Neural crest cell (in vitro differentiated cells): ENCODE data around the gene HACD3. TPM values are rescaled to one million over a fixed set of nuclear protein-coding genes. Genes with fewer than 3 reads are reported as not detected.
A peak's percentile ranks its signal among the peaks of the same experiment; 100 is the strongest.
"Not testable (repeated sequence)": the region's sequence is repeated elsewhere in the genome, so short reads cannot be mapped to it uniquely, and the experiment has no call there.

Experiments used
- DNase-seq: peaks from one replicate; pipeline ENCODE4 v3.0.0; 2021; ENCODE audit warnings: low read depth, mixed read lengths, low spot score
- H3K27ac Mint-ChIP-seq: one replicate; pipeline ENCODE4 v1.8.0; 2021; ENCODE audit warnings: mild to moderate bottlenecking, mixed read lengths; ENCODE audit not compliant: unreplicated experiment
- H3K27me3 Mint-ChIP-seq: 2 replicates; pipeline ENCODE4 v1.8.0; 2021; ENCODE audit warnings: low read depth, mild to moderate bottlenecking, mixed read lengths
- H3K36me3 Mint-ChIP-seq: 2 replicates; pipeline ENCODE4 v1.8.0; 2021; ENCODE audit warnings: low read depth, mild to moderate bottlenecking, mixed read lengths
- H3K4me1 Mint-ChIP-seq: 2 replicates; pipeline ENCODE4 v1.8.0; 2021; ENCODE audit warnings: mixed read lengths
- H3K4me3 Mint-ChIP-seq: one replicate; pipeline ENCODE4 v1.8.0; 2021; ENCODE audit warnings: mild to moderate bottlenecking, mixed read lengths
- H3K9me3 Mint-ChIP-seq: 2 replicates; pipeline ENCODE4 v1.8.0; 2021; ENCODE audit warnings: mixed read lengths
- CTCF ChIP-seq: fragments of 200-600 bp; sonication (generic); conservative IDR thresholded peaks from 2 replicates; pipeline ENCODE4 v1.5.0; 2021; ENCODE audit warnings: antibody characterized with exemption, mild to moderate bottlenecking
- total RNA-seq: library from RNA; stranded (reverse); gene quantifications from 2 replicates; pipeline ENCODE4 v1.2.1, GENCODE V29; 2021

The HACD3 gene
- total RNA-seq, 1 donor from 2014 or later: 147 TPM

- Mint-ChIP-seq H3K36me3 (peaks cover 13% of the 10 kb centered on the region), H3K4me3 (no peak overlapping the region), H3K27me3 (no peaks in the 10 kb centered on the region), H3K27ac (peak overlapping the region; percentile 86), H3K9me3 (no peaks in the 10 kb centered on the region), H3K4me1 (peaks cover 25% of the 10 kb centered on the region)
- DNase-seq: no peak
- no peak for TF ChIP-seq CTCF
Observed at GRCh38 chr15:65550681-65551098, 20.4 kb downstream of the HACD3 start.

GRCh38 chr15:65551183-65551582, 20.9 kb downstream of the HACD3 start:
- peaks cover 14% of the 10 kb centered on the region for H3K36me3 Mint-ChIP-seq
- H3K27me3 Mint-ChIP-seq: no peaks in the 10 kb centered on the region
- no peaks in the 10 kb centered on the region for H3K9me3 Mint-ChIP-seq
- no peak for TF ChIP-seq CTCF
- H3K4me1 Mint-ChIP-seq: peaks cover 21% of the 10 kb centered on the region
- H3K4me3 Mint-ChIP-seq: no peak overlapping the region
- DNase-seq: no peak
- peak overlapping the region; percentile 87 for H3K27ac Mint-ChIP-seq

- DNase-seq, H3K4me3 Mint-ChIP-seq, H3K9me3 Mint-ChIP-seq, H3K27me3 Mint-ChIP-seq, H3K27ac Mint-ChIP-seq: not testable (repeated sequence)
- Mint-ChIP-seq H3K36me3 (peaks cover 23% of the 10 kb centered on the region), H3K4me1 (peaks cover 15% of the 10 kb centered on the region)
Observed at GRCh38 chr15:65552851-65553250, 22.6 kb downstream of the HACD3 start.

GRCh38 chr15:65553691-65554090, 23.4 kb downstream of the HACD3 start:
- H3K4me3 Mint-ChIP-seq: no peak overlapping the region
- peaks cover 26% of the 10 kb centered on the region for H3K36me3 Mint-ChIP-seq
- peaks cover 14% of the 10 kb centered on the region for H3K4me1 Mint-ChIP-seq
- no peak for DNase-seq
- H3K27me3 Mint-ChIP-seq: no peaks in the 10 kb centered on the region
- H3K9me3 Mint-ChIP-seq: no peaks in the 10 kb centered on the region
- no peak overlapping the region for H3K27ac Mint-ChIP-seq
- TF ChIP-seq CTCF: no peak

- no peaks in the 10 kb centered on the region for H3K9me3 Mint-ChIP-seq
- H3K4me3 Mint-ChIP-seq: no peak overlapping the region
- no peak overlapping the region for H3K27ac Mint-ChIP-seq
- no peaks in the 10 kb centered on the region for H3K4me1 Mint-ChIP-seq
- peaks cover 42% of the 10 kb centered on the region for H3K36me3 Mint-ChIP-seq
- no peak for DNase-seq
- TF ChIP-seq CTCF: no peak
- H3K27me3 Mint-ChIP-seq: no peaks in the 10 kb centered on the region
Observed at GRCh38 chr15:65556622-65557021, 26.4 kb downstream of the HACD3 start.

- H3K36me3 Mint-ChIP-seq: peaks cover 57% of the 10 kb centered on the region
- no peaks in the 10 kb centered on the region for H3K27me3 Mint-ChIP-seq
- no peaks in the 10 kb centered on the region for H3K4me1 Mint-ChIP-seq
- no peak for TF ChIP-seq CTCF
- H3K9me3 Mint-ChIP-seq: no peaks in the 10 kb centered on the region
- H3K4me3 Mint-ChIP-seq: no peak overlapping the region
- DNase-seq: no peak
- no peak overlapping the region for H3K27ac Mint-ChIP-seq
Observed at GRCh38 chr15:65558336-65558735, 28.1 kb downstream of the HACD3 start.
